Medulla oblongata (tissue), 1 donor: Measurements from ENCODE around the gene PDIA2.

ENCODE experiments used
- DNase-seq: peaks from one replicate; pipeline ENCODE4 v3.0.0-alpha.2; 2015; ENCODE audit errors: extremely low spot score

PDIA2 gene

GRCh38 chr16:280005-280460 is 2.9 kb upstream of the PDIA2 start:
- DNase-seq, result no peak

- DNase-seq, result no peak
Measured at GRCh38 chr16:280552-280951, 2.4 kb upstream of the PDIA2 start, which contains the start of gene ARHGDIG. Gene ARHGDIG (plus strand): TSS chr16:280591. CDS start chr16:280681, 90 bp downstream.

- no peak for DNase-seq
Measured at GRCh38 chr16:280991-281659, 1.8 kb upstream of the PDIA2 start.

- DNase-seq, result no peak
Measured at GRCh38 chr16:281660-282255, 1.2 kb upstream of the PDIA2 start.

GRCh38 chr16:282491-282890 is 473 bp upstream of the PDIA2 start:
- no peak for DNase-seq

DNA sequence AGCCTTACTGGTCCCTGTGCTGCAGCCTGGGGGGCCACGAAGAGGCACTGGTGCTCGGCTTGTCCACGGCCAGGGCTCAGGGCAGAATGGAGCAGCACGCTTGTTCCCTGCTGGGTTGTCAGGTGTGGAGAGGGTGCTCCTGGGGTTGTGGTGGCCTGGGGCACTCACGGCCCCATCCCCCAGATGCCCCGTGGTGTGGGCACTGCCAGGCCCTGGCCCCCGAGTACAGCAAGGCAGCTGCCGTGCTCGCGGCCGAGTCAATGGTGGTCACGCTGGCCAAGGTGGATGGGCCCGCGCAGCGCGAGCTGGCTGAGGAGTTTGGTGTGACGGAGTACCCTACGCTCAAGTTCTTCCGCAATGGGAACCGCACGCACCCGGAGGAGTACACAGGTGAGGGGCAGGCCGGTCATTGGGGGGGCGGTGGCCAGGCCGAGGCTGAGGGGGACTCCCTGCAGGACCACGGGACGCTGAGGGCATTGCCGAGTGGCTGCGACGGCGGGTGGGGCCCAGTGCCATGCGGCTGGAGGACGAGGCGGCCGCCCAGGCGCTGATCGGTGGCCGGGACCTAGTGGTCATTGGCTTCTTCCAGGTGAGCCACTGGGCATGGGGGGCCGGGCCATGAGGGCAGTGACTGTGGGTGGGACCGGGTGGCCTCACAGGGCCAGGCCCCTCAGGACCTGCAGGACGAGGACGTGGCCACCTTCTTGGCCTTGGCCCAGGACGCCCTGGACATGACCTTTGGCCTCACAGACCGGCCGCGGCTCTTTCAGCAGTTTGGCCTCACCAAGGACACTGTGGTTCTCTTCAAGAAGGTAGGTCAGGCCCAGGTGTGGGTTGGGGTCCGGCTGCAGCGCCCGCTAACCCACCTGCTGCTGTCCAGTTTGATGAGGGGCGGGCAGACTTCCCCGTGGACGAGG is 1.5 kb downstream of the PDIA2 start:
- no peak for DNase-seq

DNA sequence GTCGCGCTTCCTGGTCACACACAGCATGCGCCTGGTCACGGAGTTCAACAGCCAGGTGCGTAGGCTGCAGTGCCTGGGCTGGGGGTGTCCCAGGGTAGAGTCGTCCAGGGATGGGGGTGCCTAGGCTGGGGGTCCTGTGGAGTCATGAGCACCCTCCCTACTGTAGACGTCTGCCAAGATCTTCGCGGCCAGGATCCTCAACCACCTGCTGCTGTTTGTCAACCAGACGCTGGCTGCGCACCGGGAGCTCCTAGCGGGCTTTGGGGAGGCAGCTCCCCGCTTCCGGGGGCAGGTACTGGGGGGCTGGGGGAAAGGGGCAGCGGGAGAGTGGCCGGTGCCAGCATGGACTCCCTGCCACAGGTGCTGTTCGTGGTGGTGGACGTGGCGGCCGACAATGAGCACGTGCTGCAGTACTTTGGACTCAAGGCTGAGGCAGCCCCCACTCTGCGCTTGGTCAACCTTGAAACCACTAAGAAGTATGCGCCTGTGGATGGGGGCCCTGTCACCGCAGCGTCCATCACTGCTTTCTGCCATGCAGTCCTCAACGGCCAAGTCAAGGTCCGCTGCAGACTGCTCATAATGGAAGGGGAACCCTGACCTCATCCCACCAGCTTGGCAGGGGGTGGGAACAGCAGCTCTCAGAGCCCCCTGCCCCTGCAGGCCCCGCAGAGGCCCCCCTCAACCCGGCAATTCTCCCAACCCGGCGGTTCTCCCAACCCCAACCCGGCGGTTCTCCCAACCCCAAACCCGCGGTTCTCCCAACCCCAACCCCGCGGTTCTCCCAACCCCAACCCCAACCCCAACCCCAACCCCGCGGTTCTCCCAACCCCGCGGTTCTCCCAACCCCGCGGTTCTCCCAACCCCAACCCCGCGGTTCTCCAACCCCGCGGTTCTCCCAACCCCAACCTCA is 2.4 kb downstream of the PDIA2 start:
- no peak for DNase-seq

GRCh38 chr16:286491-287297 is 3.7 kb downstream of the PDIA2 start:
- no peak for DNase-seq

GRCh38 chr16:287298-287811 is 4.4 kb downstream of the PDIA2 start:
- DNase-seq, result no peak

DNA sequence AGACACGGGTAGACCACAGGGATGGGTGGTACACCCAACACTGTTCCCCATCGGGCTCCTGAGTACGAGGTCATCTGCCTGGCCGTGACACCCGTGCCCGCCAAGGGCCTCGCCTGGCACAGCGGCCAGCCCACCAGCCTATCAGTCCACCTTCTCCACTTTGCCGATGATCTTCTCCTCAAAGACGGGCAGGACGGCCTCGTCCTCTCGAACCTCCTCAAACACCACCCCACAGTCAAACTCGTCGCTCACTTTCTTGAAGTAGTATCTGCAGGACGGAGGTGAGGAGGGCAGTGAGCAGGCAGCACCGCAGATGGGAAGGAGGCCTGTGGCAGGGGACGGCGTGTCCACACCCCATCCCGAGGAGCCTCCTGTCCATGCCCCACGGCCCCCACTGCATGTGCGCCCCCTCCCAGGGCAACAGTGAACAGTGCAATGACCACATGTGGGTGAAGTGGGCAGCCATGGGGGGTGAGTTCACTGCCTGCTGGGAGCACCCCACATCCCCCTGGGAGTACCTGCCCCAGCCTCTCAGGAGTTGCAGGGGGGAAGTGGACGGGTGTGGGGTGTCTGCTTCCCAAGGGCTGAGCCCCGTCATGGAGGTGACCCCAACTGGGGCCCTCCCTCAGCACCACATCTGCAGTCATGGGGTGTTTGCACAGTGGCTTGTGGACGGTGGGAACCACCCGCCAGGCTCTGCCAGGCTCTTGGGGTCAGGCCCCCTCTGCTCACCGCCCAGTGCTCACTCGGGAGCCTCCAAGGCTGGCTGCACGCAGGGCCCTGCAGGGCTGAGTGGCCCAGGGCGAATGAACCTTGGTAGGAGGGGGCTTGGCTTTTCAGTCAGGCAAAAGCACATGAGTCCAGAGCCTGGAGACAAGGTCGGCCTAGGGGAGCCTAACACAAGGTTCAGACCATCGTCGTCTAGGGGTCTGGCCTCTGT is 5.3 kb downstream of the PDIA2 start:
- no peak for DNase-seq

DNA sequence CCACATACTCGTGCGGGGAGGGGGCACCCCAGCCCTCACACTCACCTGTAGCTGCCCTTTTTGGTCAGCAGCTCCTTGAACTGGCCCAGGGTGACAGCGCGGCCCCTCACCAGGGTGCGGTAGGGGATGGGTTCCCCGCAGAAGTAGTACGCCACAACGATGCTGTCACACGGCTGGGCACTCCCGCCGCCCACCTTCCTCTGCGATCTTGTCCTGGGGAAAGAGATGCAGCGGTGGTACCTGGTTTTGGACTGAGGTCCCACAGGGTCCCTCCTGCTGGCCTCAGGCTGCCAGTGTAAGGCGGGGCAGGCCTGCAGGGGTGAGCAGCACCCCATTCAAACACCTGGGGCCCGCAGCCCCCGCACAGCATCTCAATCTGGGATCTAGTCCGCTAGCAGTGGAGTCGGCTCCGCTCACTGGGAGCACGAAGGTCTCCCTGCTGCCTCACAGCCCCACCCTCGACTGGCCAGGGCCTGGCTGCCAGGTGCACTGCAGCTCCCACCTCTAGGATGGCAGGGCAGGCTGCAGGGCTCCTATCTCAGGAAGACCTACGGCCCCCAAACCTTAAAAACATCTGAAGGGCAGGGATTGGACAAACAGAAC is 6.5 kb downstream of the PDIA2 start:
- no peak for DNase-seq

- no peak for DNase-seq
Measured at GRCh38 chr16:290015-290680, 7.2 kb downstream of the PDIA2 start.

DNA sequence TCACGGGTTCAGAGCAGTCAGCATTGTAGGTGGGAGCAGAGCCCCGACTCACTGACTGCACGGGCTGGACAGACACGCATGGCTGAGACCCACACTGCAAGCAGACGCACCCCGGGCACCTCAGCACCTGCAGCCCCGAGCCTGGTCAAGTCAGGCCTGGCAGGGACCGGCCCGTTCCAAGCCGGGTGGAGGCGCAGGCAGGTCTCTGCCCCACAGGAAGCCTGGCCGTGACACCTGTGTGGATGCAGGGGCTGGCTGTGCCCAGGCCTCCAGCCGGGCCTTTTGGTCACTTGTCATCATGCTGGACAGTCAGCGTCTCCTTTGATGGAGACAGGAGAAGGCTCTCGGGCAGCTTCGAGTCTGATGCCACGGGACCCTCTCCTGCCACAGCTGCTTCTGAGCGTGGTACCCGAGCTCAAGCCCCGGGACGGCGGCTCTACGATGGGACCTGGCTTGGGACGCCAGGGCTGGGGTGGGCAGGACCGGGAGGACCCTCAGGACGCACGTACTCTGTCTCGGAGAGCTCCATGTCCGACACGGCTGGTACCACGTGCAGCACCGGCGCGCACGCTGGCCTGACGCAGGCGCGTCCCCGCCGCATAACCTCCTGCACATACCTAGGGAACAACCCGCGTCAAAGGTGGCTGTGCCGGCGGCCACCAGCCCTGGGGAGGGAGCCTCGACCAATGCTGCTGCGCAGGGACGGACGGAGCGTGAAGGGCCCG is 7.9 kb downstream of the PDIA2 start:
- DNase-seq, result no peak

- DNase-seq, result no peak
Measured at GRCh38 chr16:291539-291938, 8.6 kb downstream of the PDIA2 start.

DNA sequence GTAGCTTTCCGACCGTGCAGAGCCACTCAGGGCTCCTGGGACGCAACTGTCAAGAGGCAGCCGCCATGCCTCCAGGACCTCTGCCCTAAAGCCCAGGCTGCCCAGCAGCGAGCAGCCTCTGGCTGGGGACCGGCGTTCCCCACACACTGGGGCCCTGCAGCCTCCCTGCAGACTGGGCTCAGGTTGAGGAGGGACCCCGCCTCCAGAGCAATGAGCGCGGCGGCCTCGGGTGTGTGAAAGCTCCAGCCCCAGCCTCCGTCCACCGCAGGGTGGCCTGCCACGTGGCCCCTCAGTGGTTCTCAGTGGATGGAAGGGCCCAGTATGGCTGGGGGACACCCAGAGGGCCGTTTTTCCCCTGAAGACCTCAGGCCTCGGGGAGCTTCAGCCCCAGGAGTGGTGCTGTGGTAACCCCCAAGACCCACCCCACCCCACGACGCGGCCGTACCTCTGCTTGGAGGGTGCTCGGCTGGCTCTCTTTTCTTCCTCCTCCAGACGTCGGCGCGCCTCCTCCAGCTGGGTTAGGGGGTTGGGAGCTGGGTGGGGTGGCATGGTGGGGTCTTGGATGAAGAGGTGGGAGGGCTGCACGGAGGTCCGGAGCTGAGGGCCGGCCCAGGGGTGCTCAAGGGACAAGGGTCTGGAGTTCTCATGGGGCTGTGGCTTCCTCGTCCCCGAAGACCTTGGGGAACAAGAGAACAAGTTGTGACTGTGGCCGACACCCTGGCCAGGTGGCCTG is 10.2 kb downstream of the PDIA2 start:
- DNase-seq, result no peak

DNA sequence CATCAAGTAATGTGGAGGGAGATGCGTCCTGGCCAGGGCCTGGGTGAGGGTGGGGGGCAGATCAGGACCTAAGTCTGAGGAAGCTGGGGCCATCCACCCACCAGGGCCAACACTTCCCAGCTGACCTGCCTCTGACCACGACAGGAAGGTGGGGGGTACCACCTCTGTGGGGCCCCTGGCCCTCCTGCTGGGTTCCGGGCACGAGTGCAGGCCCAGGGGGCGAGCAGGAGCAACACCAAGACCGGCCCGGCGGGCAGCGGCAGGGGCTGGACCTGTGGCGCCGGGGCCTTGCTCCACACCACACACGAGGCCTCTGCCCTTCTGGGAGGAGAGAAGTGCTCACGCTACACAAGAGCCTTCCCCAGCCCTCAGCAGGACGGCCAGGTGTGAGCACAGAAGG is 13.3 kb downstream of the PDIA2 start:
- DNase-seq, result no peak
